Measurements from ENCODE around the gene TRABD2B.

DNA sequence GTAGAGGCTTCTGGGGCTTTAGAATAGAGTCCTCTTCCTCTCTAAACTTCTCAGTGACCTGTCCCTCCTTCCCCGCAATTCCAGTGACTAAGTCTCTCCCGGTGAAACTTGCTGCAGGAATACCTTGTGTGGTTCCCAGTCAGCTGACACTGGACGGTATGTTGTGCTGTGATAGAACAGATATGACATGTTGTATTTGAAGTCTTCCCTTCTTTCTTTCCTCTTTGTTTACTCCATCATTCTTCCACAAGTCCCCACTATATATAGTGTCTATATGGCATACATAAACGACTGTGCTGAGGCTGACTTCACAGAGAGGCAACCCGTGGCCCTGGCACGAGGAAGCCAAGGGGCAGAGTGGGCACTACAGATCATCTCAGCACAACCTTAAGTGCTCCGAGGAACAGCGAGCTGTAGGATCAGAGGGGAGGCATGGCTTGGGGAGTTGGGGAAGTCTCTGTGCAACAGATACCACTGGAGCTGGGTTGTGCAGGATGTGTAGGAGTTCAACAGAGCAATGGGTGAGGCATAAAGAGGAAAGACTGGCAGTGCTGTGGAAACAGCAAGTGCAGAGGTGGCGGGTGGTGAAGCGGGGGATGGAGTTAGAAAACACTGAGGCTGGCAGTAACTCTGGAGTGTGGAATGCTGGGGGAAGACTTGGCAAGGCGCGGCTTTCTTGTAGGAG lies 237.8 kb downstream of the TRABD2B start:
- TF ChIP-seq CTCF (conservative IDR thresholded peaks at IDR 0.05; ENCODE audit: low read depth, low read length) (no peak), EZH2 (IDR thresholded peaks at IDR 0.05; ENCODE audit: borderline replicate concordance, low read depth, low read length, poor library complexity, severe bottlenecking) (no peak)

Data from A673 (cell line).